K562 (cell line): Measurements from ENCODE around the gene SERINC5. TPM values are rescaled to one million over a fixed set of nuclear protein-coding genes. Genes with fewer than 3 reads are reported as not detected.

ENCODE experiments used
- ATAC-seq: fragments of 200-7000 bp; cut with Tn5 transposase; 3 replicates; pipeline ENCODE4 v1.9.1; 2020; ENCODE audit warnings: moderate library complexity
- BruUV-seq: library from RNA; stranded (reverse); fragments of 400-500 nt; replicated peaks from 2 replicates; lab custom pipeline; 2021; lab: Mats Ljungman, UMichigan
- CTCF ChIA-PET: fragments of 300-600 bp; formaldehyde crosslinking; extraction: SDS; loops from one replicate; lab custom pipeline; 2021; ENCODE audit warnings: low intra/inter-chr PET ratio; lab: Yijun Ruan, JAX
- POLR2A ChIA-PET: fragments of 300-600, 350-650 bp; sonication (Branson Sonifier 250); formaldehyde crosslinking; extraction: SDS; loops from one replicate; lab custom pipeline; 2021; ENCODE audit warnings: antibody characterized with exemption, inconsistent platforms; lab: Yijun Ruan, JAX
- DNase-seq, 4 experiments: peaks; one replicate each; pipeline versions ENCODE4 v3.0.0 to v3.0.0-alpha.2; 2011 to 2018; ENCODE audit warnings: low spot score in 3 of 4, mixed read lengths in 3 of 4; ENCODE audit errors: extremely low read depth in 1 of 4
- FAIRE-seq: peaks from 2 replicates; lab custom pipeline; 2011; peaks lifted over from hg19 to GRCh38; lab: Jason Lieb, UNC
- H2AFZ ChIP-seq: 2 replicates; pipeline ENCODE4 v1.6.0; 2011; ENCODE audit warnings: low read depth, low read length, control low read depth, inconsistent platforms
- H3K27ac ChIP-seq: fragments of 200-600 bp; 3 replicates; pipeline ENCODE4 v1.8.0; 2011; ENCODE audit warnings: low read depth, mild to moderate bottlenecking, control low read depth, inconsistent platforms, low read length, moderate library complexity, mixed read lengths; ENCODE audit errors: extremely low read depth
- H3K27me3 ChIP-seq, 2 experiments: fragments of 300-600 bp in 1 of 2; 2 replicates in 1 of 2; 3 replicates in 1 of 2; pipeline versions ENCODE4 v1.6.0 to v1.8.0; 2011; ENCODE audit warnings: inconsistent platforms in 2 of 2, low read length in 2 of 2, mild to moderate bottlenecking in 1 of 2, mixed read lengths in 1 of 2, moderate library complexity in 1 of 2; ENCODE audit not compliant: control insufficient read depth in 2 of 2, insufficient read depth in 2 of 2
- H3K36me3 ChIP-seq: fragments of 300-600 bp; 3 replicates; pipeline ENCODE4 v1.8.0; 2011; ENCODE audit warnings: mild to moderate bottlenecking, low read length, inconsistent platforms; ENCODE audit not compliant: control insufficient read depth, insufficient read depth
- H3K4me1 ChIP-seq, 2 experiments: fragments of 200-600 bp in 1 of 2; replicated peaks in 1 of 2; 2 replicates in 1 of 2; 3 replicates in 1 of 2; pipeline versions ENCODE4 v1.5.1 to v1.8.0; 2011; ENCODE audit warnings: inconsistent platforms in 2 of 2, low read length in 2 of 2, mild to moderate bottlenecking in 1 of 2, mixed read lengths in 1 of 2, moderate library complexity in 1 of 2; ENCODE audit not compliant: control insufficient read depth in 2 of 2, insufficient read depth in 2 of 2
- H3K4me2 ChIP-seq: 2 replicates; pipeline ENCODE4 v1.6.1; 2011; ENCODE audit warnings: low read length, control low read depth, inconsistent platforms, mixed read lengths; ENCODE audit not compliant: insufficient read depth
- H3K4me3 ChIP-seq: fragments of 200-600 bp; sonication (generic), shearing (Covaris generic); 2 replicates; pipeline ENCODE4 v1.5.1; 2016; ENCODE audit warnings: control low read depth, inconsistent platforms
- H3K79me2 ChIP-seq: fragments of 200-600 bp; 3 replicates; pipeline ENCODE4 v1.8.0; 2011; ENCODE audit warnings: low read length, inconsistent platforms; ENCODE audit not compliant: control insufficient read depth, insufficient read depth
- H3K9ac ChIP-seq, 2 experiments: 2 replicates each; pipeline versions ENCODE4 v1.6.0 to v1.6.1; 2011; ENCODE audit warnings: low read depth in 2 of 2, low read length in 2 of 2, control low read depth in 1 of 2, inconsistent platforms in 1 of 2, mild to moderate bottlenecking in 1 of 2, mixed read lengths in 1 of 2; ENCODE audit not compliant: insufficient read depth in 1 of 2
- H3K9me1 ChIP-seq: one replicate; pipeline ENCODE4 v1.6.0; 2011; ENCODE audit warnings: inconsistent platforms, mild to moderate bottlenecking, low read length, moderate library complexity; ENCODE audit not compliant: control insufficient read depth, insufficient read depth
- H3K9me3 ChIP-seq: replicated peaks from 2 replicates; pipeline ENCODE4 v1.5.1; 2011; ENCODE audit warnings: low read depth, low read length, inconsistent platforms; ENCODE audit not compliant: control insufficient read depth, insufficient read depth
- H4K20me1 ChIP-seq: replicated peaks from 2 replicates; pipeline ENCODE4 v1.6.1; 2011; ENCODE audit warnings: low read length, inconsistent platforms, mixed read lengths; ENCODE audit not compliant: control insufficient read depth, insufficient read depth
- BHLHE40 ChIP-seq: IDR thresholded peaks from 2 replicates; pipeline ENCODE4 v1.6.1; 2011; ENCODE audit warnings: low read length, improper control_type of control experiment
- CTBP1 ChIP-seq: fragments of 450-650 bp; IDR thresholded peaks from 2 replicates; pipeline ENCODE4 v1.6.1; 2016; ENCODE audit warnings: borderline replicate concordance
- ETS1 ChIP-seq: conservative IDR thresholded peaks from 2 replicates; pipeline ENCODE4 v1.6.1; 2011; ENCODE audit warnings: low read depth, mild to moderate bottlenecking, low read length; ENCODE audit not compliant: control insufficient read depth
- HIVEP1 ChIP-seq: fragments of 250-450 bp; sonication (Bioruptor Pico); IDR thresholded peaks from 2 replicates; pipeline ENCODE4 v1.4.0; 2020; ENCODE audit warnings: mild to moderate bottlenecking
- ILK ChIP-seq: fragments of 450-650 bp; IDR thresholded peaks from 2 replicates; pipeline ENCODE4 v1.6.1; 2016; ENCODE audit warnings: missing genetic modification characterization, low read depth, mild to moderate bottlenecking, missing compliant biosample characterization, moderate library complexity, borderline replicate concordance
- MTA3 ChIP-seq: fragments of 450-650 bp; formaldehyde crosslinking; IDR thresholded peaks from 2 replicates; pipeline ENCODE4 v1.6.1; 2017; ENCODE audit warnings: mild to moderate bottlenecking, borderline replicate concordance
- PKNOX1 ChIP-seq: fragments of 450-650 bp; IDR thresholded peaks from 2 replicates; pipeline ENCODE4 v1.6.1; 2016
- POLR3A ChIP-seq: IDR thresholded peaks from 2 replicates; pipeline ENCODE4 v1.6.1; 2011; ENCODE audit warnings: borderline replicate concordance, mild to moderate bottlenecking, moderate library complexity; ENCODE audit not compliant: insufficient read length, insufficient read depth; ENCODE audit errors: extremely low read depth
- POLR3G ChIP-seq: IDR thresholded peaks from 2 replicates; pipeline ENCODE4 v1.6.1; 2011; ENCODE audit not compliant: insufficient read length, insufficient replicate concordance; ENCODE audit errors: extremely low read depth
- RCOR1 ChIP-seq, 2 experiments: IDR thresholded peaks; 2 replicates each; pipeline ENCODE4 v1.6.1; 2012; ENCODE audit warnings: low read depth in 2 of 2, low read length in 2 of 2, borderline replicate concordance in 1 of 2, improper control_type of control experiment in 1 of 2
- RNF219 ChIP-seq: fragments of 250-450 bp; sonication (Bioruptor Pico); IDR thresholded peaks from 2 replicates; pipeline ENCODE4 v1.5.0; 2022; ENCODE audit warnings: mild to moderate bottlenecking
- SLC30A9 ChIP-seq: fragments of 250-450 bp; sonication (Bioruptor Pico); IDR thresholded peaks from 2 replicates; pipeline ENCODE4 v1.8.0; 2022; ENCODE audit warnings: mild to moderate bottlenecking, moderate library complexity
- SMAD1 ChIP-seq: fragments of 150-350 bp; IDR thresholded peaks from 2 replicates; pipeline ENCODE4 v1.6.1; 2014; ENCODE audit warnings: low read length, low read depth; ENCODE audit not compliant: partially characterized antibody
- TCF3 ChIP-seq: sonication (generic); formaldehyde crosslinking; IDR thresholded peaks from 2 replicates; pipeline ENCODE4 v1.4.0; 2020; ENCODE audit warnings: mild to moderate bottlenecking, missing genetic modification reagents
- TEAD4 ChIP-seq, 2 experiments: sonication (generic) in 1 of 2; formaldehyde crosslinking in 1 of 2; IDR thresholded peaks; 2 replicates each; pipeline versions ENCODE4 v1.6.1 to v1.8.0; 2012 to 2022; ENCODE audit warnings: borderline replicate concordance in 1 of 2, inconsistent platforms in 1 of 2, low read length in 1 of 2, mild to moderate bottlenecking in 1 of 2, missing genetic modification reagents in 1 of 2
- TOE1 ChIP-seq, 2 experiments: fragments of 450-650 bp in 1 of 2; sonication (generic) in 1 of 2; formaldehyde crosslinking in 1 of 2; IDR thresholded peaks; 2 replicates each; pipeline versions ENCODE4 v1.7.1 to v1.8.0; 2016 to 2022; ENCODE audit warnings: borderline replicate concordance in 2 of 2, mild to moderate bottlenecking in 2 of 2, antibody characterized with exemption in 1 of 2, inconsistent platforms in 1 of 2, low read depth in 1 of 2, missing genetic modification reagents in 1 of 2, moderate library complexity in 1 of 2
- TRIM24 ChIP-seq, 2 experiments: fragments of 450-650 bp; IDR thresholded peaks; 2 replicates each; pipeline ENCODE4 v1.6.1; 2016
- ZNF436 ChIP-seq: fragments of 250-450, 450-650 bp; sonication (Bioruptor Pico); formaldehyde crosslinking; IDR thresholded peaks from 2 replicates; pipeline ENCODE4 v1.7.0; 2020; ENCODE audit warnings: mild to moderate bottlenecking
- WGBS: fragments of 100-300 bp; shearing (Covaris generic); methylation state at CpG from one replicate; pipeline ENCODE4 v1.1.6; 2016; ENCODE audit warnings: low coverage, mixed read lengths; ENCODE audit not compliant: insufficient coverage; ENCODE audit errors: missing lambda C conversion rate; 5-methylcytosine and 5-hydroxymethylcytosine counted together
- in situ Hi-C: fragments of 300-500 bp; cut with MboI; formaldehyde crosslinking; loops from 4 replicates; pipeline ENCODE4 v1.15.0; 2018; ENCODE audit warnings: inconsistent platforms, mixed read lengths
- intact Hi-C: fragments of 100-400 bp; cut with micrococcal nuclease; formaldehyde crosslinking; loops from 2 replicates; pipeline ENCODE4 v1.14.2; 2022
- polyA plus RNA-seq, 8 experiments: library from polyadenylated mRNA; depleted of rRNA in 4 of 8; stranded (reverse) in 5 of 8; unstranded in 3 of 8; fragments of >200 nt; fragmentation: Nextera tagmentation in 2 of 8; fragmentation: Illumina TruSeq in 1 of 8; extraction: Ambion mirVana in 2 of 8; extraction: Trizol in 1 of 8; gene quantifications; 2 replicates each; pipeline versions ENCODE4 v1.2.1 to v1.2.3, GENCODE V29; 2011 to 2014; ENCODE audit warnings: inconsistent platforms in 1 of 8, missing spikeins in 1 of 8
- total RNA-seq, 7 experiments: library from RNA; depleted of rRNA in 6 of 7; stranded (reverse); fragments of >200 nt in 6 of 7; fragmentation: Illumina TruSeq in 2 of 7; extraction: Trizol in 2 of 7; gene quantifications; 2 replicates each; pipeline versions ENCODE4 v1.2.1 to v1.2.3, GENCODE V29; 2011 to 2021; ENCODE audit warnings: low replicate concordance in 1 of 7

The SERINC5 gene
- total and polyA plus RNA-seq, 9 of the 15 experiments (the other 6 are each of a cell fraction or from before 2014, with no cell fraction given): 1.4 to 7.9 (median 3.7) TPM

DNA sequence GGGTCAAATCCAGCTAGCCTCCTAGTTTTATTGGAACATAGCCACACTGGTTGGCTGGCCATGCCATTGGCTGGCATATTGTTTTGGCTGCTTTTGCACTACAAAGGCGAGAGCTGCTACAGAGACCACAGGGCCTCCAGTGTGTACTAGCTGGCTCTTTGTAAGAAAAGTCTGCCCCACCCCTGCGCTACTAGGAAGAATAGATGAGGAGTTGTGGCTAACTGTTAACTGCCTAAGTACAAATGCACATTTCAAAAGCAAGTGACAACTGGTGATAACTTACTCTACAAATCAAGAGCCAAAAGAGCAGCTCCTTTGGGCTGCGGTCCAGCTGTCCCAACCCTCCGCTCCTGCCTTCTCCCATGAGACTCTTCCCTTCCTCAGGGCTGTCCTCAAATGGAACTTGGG lies 63.9 kb downstream of the SERINC5 start:
- WGBS: 4% methylated on average over 4 of the region's 4 CpGs
- Histone ChIP-seq H2AFZ (peak overlapping the region; percentile 61), H3K9me3 (no peaks in the 10 kb centered on the region), H4K20me1 (no peaks in the 10 kb centered on the region), H3K27me3 (no peaks in the 10 kb centered on the region), H3K36me3 (no peaks in the 10 kb centered on the region), H3K79me2 (no peaks in the 10 kb centered on the region), H3K27ac (peak overlapping the region; percentile 43), H3K9ac (peak overlapping the region; percentile 45 to 66; a peak in 2 of 4 replicates), H3K4me1 (peaks cover 5 to 33% of the 10 kb centered on the region in 2 experiments; a peak in 4 of 5 replicates), H3K4me2 (peak overlapping the region; percentile 68), H3K4me3 (no peak overlapping the region), H3K9me1 (no peaks in the 10 kb centered on the region)
- BruUV-seq: no TSS peak
- FAIRE-seq (peak; percentile 95), ATAC-seq (peak; percentile 91), DNase-seq (peak in 3 of 4 experiments; percentile 11 to 79 (median 52))
- intact Hi-C loops (loop anchor here (5.0 kb wide), 1 partner anchor 65 kb away; the partner anchor contains the start of gene SERINC5), in situ Hi-C loops (no loop called here)
- ChIA-PET CTCF (no interaction called here), POLR2A (interaction anchor here (0.8 to 3.6 kb wide), 5 partner anchors 11 to 65 kb away, joined by 3 to 21 read pairs (median 6); partner anchors contain the start of gene SERINC5)
- TF ChIP-seq TOE1 (IDR thresholded peaks at IDR 0.05; ENCODE audit: borderline replicate concordance) (no peak), TOE1 (CRISPR knock-in tag; IDR thresholded peaks at IDR 0.05; ENCODE audit: borderline replicate concordance, low read depth) (no peak), BHLHE40 (no peak), SLC30A9 (CRISPR knock-in tag) (no peak), TRIM24 (IDR thresholded peaks at IDR 0.05) (no peak), SMAD1 (no peak), ZNF436 (no peak), POLR3A (no peak), TEAD4 (IDR thresholded peaks at IDR 0.05; ENCODE audit: low read length) (peak; percentile 57; the same call in 1 of the 2 replicates), TEAD4 (CRISPR knock-in tag; IDR thresholded peaks at IDR 0.05; ENCODE audit: borderline replicate concordance) (no peak), MTA3 (peak; percentile 37; the same call in 1 of the 2 replicates), CTBP1 (peak; percentile 50; the same call in 1 of the 2 replicates), ETS1 (no peak), RNF219 (CRISPR knock-in tag) (no peak), TCF3 (peak; percentile 64), PKNOX1 (peak; percentile 58), HIVEP1 (no peak), RCOR1 (IDR thresholded peaks at IDR 0.05; ENCODE audit: borderline replicate concordance in 1 of 2, low read depth in 2 of 2, low read length in 2 of 2) (peak in 1 of 2 experiments; percentile 49; a peak in 1 of 4 replicates), ILK (tag) (no peak), POLR3G (no peak)
